K562 (cell line): Measurements from ENCODE around the gene SMC3. TPM values are rescaled to one million over a fixed set of nuclear protein-coding genes. Genes with fewer than 3 reads are reported as not detected.

Source experiments
- ATAC-seq: fragments of 200-7000 bp; cut with Tn5 transposase; 3 replicates; pipeline ENCODE4 v1.9.1; 2020; ENCODE audit warnings: moderate library complexity
- BruUV-seq: library from RNA; stranded (reverse); fragments of 400-500 nt; replicated peaks from 2 replicates; lab custom pipeline; 2021; lab: Mats Ljungman, UMichigan
- CTCF ChIA-PET: fragments of 300-600 bp; formaldehyde crosslinking; extraction: SDS; loops from one replicate; lab custom pipeline; 2021; ENCODE audit warnings: low intra/inter-chr PET ratio; lab: Yijun Ruan, JAX
- POLR2A ChIA-PET: fragments of 300-600, 350-650 bp; sonication (Branson Sonifier 250); formaldehyde crosslinking; extraction: SDS; loops from one replicate; lab custom pipeline; 2021; ENCODE audit warnings: antibody characterized with exemption, inconsistent platforms; lab: Yijun Ruan, JAX
- DNase-seq, 4 experiments: peaks; one replicate each; pipeline versions ENCODE4 v3.0.0 to v3.0.0-alpha.2; 2011 to 2018; ENCODE audit warnings: low spot score in 3 of 4, mixed read lengths in 3 of 4; ENCODE audit errors: extremely low read depth in 1 of 4
- FAIRE-seq: peaks from 2 replicates; lab custom pipeline; 2011; peaks lifted over from hg19 to GRCh38; lab: Jason Lieb, UNC
- H2AFZ ChIP-seq: 2 replicates; pipeline ENCODE4 v1.6.0; 2011; ENCODE audit warnings: low read depth, low read length, control low read depth, inconsistent platforms
- H3K27ac ChIP-seq: fragments of 200-600 bp; 3 replicates; pipeline ENCODE4 v1.8.0; 2011; ENCODE audit warnings: low read depth, mild to moderate bottlenecking, control low read depth, inconsistent platforms, low read length, moderate library complexity, mixed read lengths; ENCODE audit errors: extremely low read depth
- H3K27me3 ChIP-seq, 2 experiments: fragments of 300-600 bp in 1 of 2; 2 replicates in 1 of 2; 3 replicates in 1 of 2; pipeline versions ENCODE4 v1.6.0 to v1.8.0; 2011; ENCODE audit warnings: inconsistent platforms in 2 of 2, low read length in 2 of 2, mild to moderate bottlenecking in 1 of 2, mixed read lengths in 1 of 2, moderate library complexity in 1 of 2; ENCODE audit not compliant: control insufficient read depth in 2 of 2, insufficient read depth in 2 of 2
- H3K36me3 ChIP-seq: fragments of 300-600 bp; 3 replicates; pipeline ENCODE4 v1.8.0; 2011; ENCODE audit warnings: mild to moderate bottlenecking, low read length, inconsistent platforms; ENCODE audit not compliant: control insufficient read depth, insufficient read depth
- H3K4me1 ChIP-seq, 2 experiments: fragments of 200-600 bp in 1 of 2; replicated peaks in 1 of 2; 2 replicates in 1 of 2; 3 replicates in 1 of 2; pipeline versions ENCODE4 v1.5.1 to v1.8.0; 2011; ENCODE audit warnings: inconsistent platforms in 2 of 2, low read length in 2 of 2, mild to moderate bottlenecking in 1 of 2, mixed read lengths in 1 of 2, moderate library complexity in 1 of 2; ENCODE audit not compliant: control insufficient read depth in 2 of 2, insufficient read depth in 2 of 2
- H3K4me2 ChIP-seq: 2 replicates; pipeline ENCODE4 v1.6.1; 2011; ENCODE audit warnings: low read length, control low read depth, inconsistent platforms, mixed read lengths; ENCODE audit not compliant: insufficient read depth
- H3K4me3 ChIP-seq: fragments of 200-600 bp; sonication (generic), shearing (Covaris generic); 2 replicates; pipeline ENCODE4 v1.5.1; 2016; ENCODE audit warnings: control low read depth, inconsistent platforms
- H3K79me2 ChIP-seq: fragments of 200-600 bp; 3 replicates; pipeline ENCODE4 v1.8.0; 2011; ENCODE audit warnings: low read length, inconsistent platforms; ENCODE audit not compliant: control insufficient read depth, insufficient read depth
- H3K9ac ChIP-seq, 2 experiments: 2 replicates each; pipeline versions ENCODE4 v1.6.0 to v1.6.1; 2011; ENCODE audit warnings: low read depth in 2 of 2, low read length in 2 of 2, control low read depth in 1 of 2, inconsistent platforms in 1 of 2, mild to moderate bottlenecking in 1 of 2, mixed read lengths in 1 of 2; ENCODE audit not compliant: insufficient read depth in 1 of 2
- H3K9me1 ChIP-seq: one replicate; pipeline ENCODE4 v1.6.0; 2011; ENCODE audit warnings: inconsistent platforms, mild to moderate bottlenecking, low read length, moderate library complexity; ENCODE audit not compliant: control insufficient read depth, insufficient read depth
- H3K9me3 ChIP-seq: replicated peaks from 2 replicates; pipeline ENCODE4 v1.5.1; 2011; ENCODE audit warnings: low read depth, low read length, inconsistent platforms; ENCODE audit not compliant: control insufficient read depth, insufficient read depth
- H4K20me1 ChIP-seq: replicated peaks from 2 replicates; pipeline ENCODE4 v1.6.1; 2011; ENCODE audit warnings: low read length, inconsistent platforms, mixed read lengths; ENCODE audit not compliant: control insufficient read depth, insufficient read depth
- ARID1B ChIP-seq: fragments of 450-650 bp; IDR thresholded peaks from 2 replicates; pipeline ENCODE4 v1.6.1; 2016; ENCODE audit warnings: antibody characterized with exemption, mild to moderate bottlenecking, inconsistent platforms
- DPF2 ChIP-seq: fragments of 450-650 bp; IDR thresholded peaks from 2 replicates; pipeline ENCODE4 v1.6.1; 2016
- FOSL1 ChIP-seq: fragments of 200-800 bp; sonication (Bioruptor generic); conservative IDR thresholded peaks from 2 replicates; pipeline ENCODE4 v1.6.1; 2016; ENCODE audit warnings: missing genetic modification characterization, missing compliant biosample characterization
- GABPB1 ChIP-seq: sonication (generic); formaldehyde crosslinking; IDR thresholded peaks from 2 replicates; pipeline ENCODE4 v1.8.0; 2022; ENCODE audit warnings: mild to moderate bottlenecking, missing genetic modification reagents
- SMAD4 ChIP-seq: fragments of 250-450 bp; sonication (Bioruptor Pico); conservative IDR thresholded peaks from 2 replicates; pipeline ENCODE4 v1.8.0; 2021; ENCODE audit warnings: inconsistent platforms, mild to moderate bottlenecking, moderate library complexity
- STAT5A ChIP-seq: IDR thresholded peaks from 2 replicates; pipeline ENCODE4 v1.6.1; 2012; ENCODE audit warnings: low read length, inconsistent platforms, borderline replicate concordance
- WGBS: fragments of 100-300 bp; shearing (Covaris generic); methylation state at CpG from one replicate; pipeline ENCODE4 v1.1.6; 2016; ENCODE audit warnings: low coverage, mixed read lengths; ENCODE audit not compliant: insufficient coverage; ENCODE audit errors: missing lambda C conversion rate; 5-methylcytosine and 5-hydroxymethylcytosine counted together
- in situ Hi-C: fragments of 300-500 bp; cut with MboI; formaldehyde crosslinking; loops from 4 replicates; pipeline ENCODE4 v1.15.0; 2018; ENCODE audit warnings: inconsistent platforms, mixed read lengths
- intact Hi-C: fragments of 100-400 bp; cut with micrococcal nuclease; formaldehyde crosslinking; loops from 2 replicates; pipeline ENCODE4 v1.14.2; 2022
- polyA plus RNA-seq, 8 experiments: library from polyadenylated mRNA; depleted of rRNA in 4 of 8; stranded (reverse) in 5 of 8; unstranded in 3 of 8; fragments of >200 nt; fragmentation: Nextera tagmentation in 2 of 8; fragmentation: Illumina TruSeq in 1 of 8; extraction: Ambion mirVana in 2 of 8; extraction: Trizol in 1 of 8; gene quantifications; 2 replicates each; pipeline versions ENCODE4 v1.2.1 to v1.2.3, GENCODE V29; 2011 to 2014; ENCODE audit warnings: inconsistent platforms in 1 of 8, missing spikeins in 1 of 8
- total RNA-seq, 7 experiments: library from RNA; depleted of rRNA in 6 of 7; stranded (reverse); fragments of >200 nt in 6 of 7; fragmentation: Illumina TruSeq in 2 of 7; extraction: Trizol in 2 of 7; gene quantifications; 2 replicates each; pipeline versions ENCODE4 v1.2.1 to v1.2.3, GENCODE V29; 2011 to 2021; ENCODE audit warnings: low replicate concordance in 1 of 7

The SMC3 gene
- total and polyA plus RNA-seq, 9 of the 15 experiments (the other 6 are each of a cell fraction or from before 2014, with no cell fraction given) = 21.3 to 62.6 (median 39.3) TPM

GRCh38 chr10:110563132-110563531 lies 4.4 kb upstream of the SMC3 start:
- Histone ChIP-seq H3K4me2 (peak overlapping the region; percentile 8; the same call in 1 of the 2 replicates), H3K9me1 (no peaks in the 10 kb centered on the region), H3K9ac (peak overlapping the region in 1 of 2 experiments; percentile 78; a peak in 1 of 4 replicates), H3K4me3 (no peak overlapping the region), H3K36me3 (no peaks in the 10 kb centered on the region), H3K9me3 (no peaks in the 10 kb centered on the region), H3K4me1 (peaks cover 13 to 15% of the 10 kb centered on the region in 2 experiments; a peak in 4 of 5 replicates), H3K27ac (no peak overlapping the region), H4K20me1 (no peaks in the 10 kb centered on the region), H2AFZ (peak overlapping the region; percentile 39; the same call in 1 of the 2 replicates), H3K27me3 (no peaks in the 10 kb centered on the region), H3K79me2 (peaks cover 8% of the 10 kb centered on the region)
- CTCF ChIA-PET = no interaction called here
- no peak for ATAC-seq
- TF ChIP-seq SMAD4 = 0 out of 2 replicates have a peak, but pooled peaks have one; percentile 6
- peak; percentile 63 for TF ChIP-seq FOSL1 (tag)
- TF ChIP-seq ARID1B = peak; percentile 28; the same call in 1 of the 2 replicates
- no peak for TF ChIP-seq GABPB1
- TF ChIP-seq DPF2 = peak; percentile 33; the same call in 1 of the 2 replicates
- no peak for TF ChIP-seq STAT5A
- intact Hi-C loops = no loop called here
- POLR2A ChIA-PET = interaction anchor here (0.6 to 1.1 kb wide), 2 partner anchors 169 to 178 kb away, joined by 3 read pairs; no protein-coding TSS in a partner anchor
- no TSS peak for BruUV-seq
- in situ Hi-C loops = no loop called here
- FAIRE-seq = no peak
- WGBS = 0% methylated on average over 2 of the region's 8 CpGs
- peak in 1 of 4 experiments; percentile 24 for DNase-seq
